Peyer's patch (tissue), 4 donors: Measurements from ENCODE around the gene POU2F2.

Source experiments
- CTCF ChIP-seq, 6 experiments: fragments of 450-650 bp in 4 of 6; fragments of 200-600 bp in 2 of 6; sonication (generic) in 1 of 6; IDR thresholded peaks; one replicate each; pipeline ENCODE4 v1.5.1; 2017 to 2019; ENCODE audit warnings: antibody characterized with exemption in 6 of 6, mild to moderate bottlenecking in 3 of 6, moderate library complexity in 1 of 6
- POLR2A ChIP-seq, 2 donors: fragments of 450-650 bp; IDR thresholded peaks; one replicate each; pipeline ENCODE4 v1.5.1; 2017; ENCODE audit warnings: antibody characterized with exemption in 2 of 2, mild to moderate bottlenecking in 2 of 2, moderate library complexity in 2 of 2

GRCh38 chr19:42140125-42140754 is 8.0 kb upstream of the POU2F2 start:
- no peak for TF ChIP-seq CTCF (IDR thresholded peaks at IDR 0.05)
- no peak for TF ChIP-seq POLR2A (IDR thresholded peaks at IDR 0.05)
